ENCODE measurements around the gene LHX3.

Gene LHX3

DNA sequence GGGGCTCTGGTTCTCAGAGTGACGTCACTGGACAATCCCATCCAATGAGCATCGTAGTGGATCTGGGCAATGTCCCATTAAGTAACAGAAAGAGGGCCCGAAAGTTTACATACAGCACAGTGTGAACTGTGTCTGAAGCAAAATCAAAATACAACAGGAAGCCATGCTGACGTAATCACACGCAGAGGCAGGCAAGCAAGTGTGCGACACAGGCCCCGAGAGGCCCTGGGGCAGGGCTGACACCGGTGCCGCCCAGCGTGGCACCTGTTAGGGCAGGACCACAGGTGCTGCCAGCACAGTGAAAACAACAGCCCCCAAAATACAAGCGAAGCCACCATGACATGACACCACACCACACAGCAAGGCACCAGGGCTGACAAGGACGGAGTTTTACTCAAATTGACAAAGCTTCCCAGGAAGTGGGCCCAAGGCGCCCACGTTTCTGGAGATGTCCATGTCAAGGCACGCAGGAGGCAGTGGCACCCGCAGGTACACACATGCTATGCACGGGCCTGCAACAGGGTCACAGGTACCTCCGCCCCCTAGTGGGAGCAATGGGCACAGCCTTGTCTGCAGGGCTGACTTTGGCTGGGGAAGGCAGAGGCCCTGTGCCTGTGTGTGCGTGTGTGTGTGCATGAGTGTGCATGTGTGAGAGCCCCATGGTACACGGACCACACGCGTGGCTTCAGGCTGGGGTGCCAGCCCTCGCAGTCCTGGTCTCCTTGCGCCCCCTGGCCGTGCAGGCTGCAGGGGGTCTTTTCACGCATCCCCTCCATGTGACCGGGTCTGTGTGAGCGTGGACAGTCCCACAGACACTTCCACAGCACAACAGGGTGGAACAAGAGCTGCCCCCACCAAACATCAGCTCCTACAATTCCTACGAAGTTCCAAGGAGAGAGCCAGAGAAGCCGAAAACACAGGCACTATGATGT lies 21.1 kb upstream of the LHX3 start:
- peak; percentile 67 for DNase-seq

DNA sequence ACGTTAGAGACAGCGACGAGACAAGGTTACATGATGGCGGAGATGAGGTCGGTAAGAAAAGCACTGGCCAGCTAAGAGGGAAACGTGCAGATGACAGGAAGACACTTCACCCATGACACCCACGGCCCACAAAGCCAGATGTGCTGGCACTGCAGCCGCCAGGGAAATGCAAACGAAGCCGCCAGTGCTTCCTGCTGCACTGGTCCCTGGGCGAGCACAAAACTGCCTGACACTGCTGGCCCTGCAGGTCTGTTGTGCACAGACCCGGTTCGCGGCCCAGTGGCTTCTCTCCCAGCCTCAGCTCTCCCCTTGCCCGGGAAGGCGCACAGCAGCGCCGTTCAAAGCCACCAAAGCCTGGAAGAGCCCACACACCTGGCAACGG lies 20.4 kb upstream of the LHX3 start:
- DNase-seq = no peak

DNA sequence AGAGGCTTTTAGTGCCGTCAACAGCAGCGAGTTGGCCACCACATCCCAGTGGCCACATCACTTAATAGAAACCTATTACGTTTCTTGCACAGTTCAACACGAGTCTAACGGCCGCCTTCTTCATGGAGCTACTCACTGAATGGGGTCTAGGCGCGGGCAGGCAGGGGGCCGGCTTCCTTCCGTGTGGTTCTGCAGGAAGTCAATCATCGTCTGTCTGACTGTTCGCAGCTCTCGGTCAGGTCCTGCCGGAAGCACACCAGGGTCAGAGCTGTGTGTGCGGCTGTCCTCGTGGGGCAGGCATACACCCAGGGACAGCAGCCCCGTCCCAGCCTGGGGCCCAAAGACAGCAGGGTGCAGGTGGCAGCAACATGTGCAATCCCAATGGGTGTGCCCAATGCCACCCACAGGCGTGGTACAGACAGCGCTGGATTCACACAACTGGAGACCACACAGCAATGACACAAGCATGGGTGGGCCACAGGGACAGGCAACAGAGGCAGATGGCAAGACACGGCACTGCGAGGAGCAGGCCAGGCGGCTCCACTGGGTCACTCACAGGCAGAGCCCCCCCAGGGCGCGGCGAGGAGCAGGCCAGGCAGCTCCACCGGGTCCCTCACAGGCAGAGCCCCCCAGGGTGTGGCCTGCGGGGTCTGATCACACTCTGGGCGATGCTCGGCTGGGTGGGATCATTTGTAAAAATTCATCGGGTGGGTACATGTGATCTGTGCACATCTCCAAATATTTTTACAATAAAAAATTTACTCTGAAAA lies 19.1 kb upstream of the LHX3 start:
- DNase-seq = no peak

DNA sequence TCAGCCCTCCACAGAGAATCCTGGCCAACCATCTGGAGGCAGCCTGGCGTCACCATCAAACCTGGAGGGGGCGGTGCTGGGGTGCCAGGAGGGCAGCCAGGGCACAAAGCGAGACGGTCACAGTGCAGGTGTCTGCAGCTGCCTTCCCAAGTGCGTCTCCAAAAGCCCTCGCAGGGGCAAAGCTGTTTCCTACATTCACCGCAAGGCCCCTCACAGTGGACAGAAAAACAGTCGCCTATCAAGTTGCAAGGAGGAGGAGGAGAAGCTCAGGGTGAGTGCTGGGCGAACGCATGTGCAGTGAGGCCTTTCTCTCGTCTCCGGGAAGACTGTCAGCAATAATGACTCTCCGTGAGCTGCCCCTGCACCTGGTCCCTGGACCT lies 18.0 kb upstream of the LHX3 start:
- DNase-seq = no peak

DNA sequence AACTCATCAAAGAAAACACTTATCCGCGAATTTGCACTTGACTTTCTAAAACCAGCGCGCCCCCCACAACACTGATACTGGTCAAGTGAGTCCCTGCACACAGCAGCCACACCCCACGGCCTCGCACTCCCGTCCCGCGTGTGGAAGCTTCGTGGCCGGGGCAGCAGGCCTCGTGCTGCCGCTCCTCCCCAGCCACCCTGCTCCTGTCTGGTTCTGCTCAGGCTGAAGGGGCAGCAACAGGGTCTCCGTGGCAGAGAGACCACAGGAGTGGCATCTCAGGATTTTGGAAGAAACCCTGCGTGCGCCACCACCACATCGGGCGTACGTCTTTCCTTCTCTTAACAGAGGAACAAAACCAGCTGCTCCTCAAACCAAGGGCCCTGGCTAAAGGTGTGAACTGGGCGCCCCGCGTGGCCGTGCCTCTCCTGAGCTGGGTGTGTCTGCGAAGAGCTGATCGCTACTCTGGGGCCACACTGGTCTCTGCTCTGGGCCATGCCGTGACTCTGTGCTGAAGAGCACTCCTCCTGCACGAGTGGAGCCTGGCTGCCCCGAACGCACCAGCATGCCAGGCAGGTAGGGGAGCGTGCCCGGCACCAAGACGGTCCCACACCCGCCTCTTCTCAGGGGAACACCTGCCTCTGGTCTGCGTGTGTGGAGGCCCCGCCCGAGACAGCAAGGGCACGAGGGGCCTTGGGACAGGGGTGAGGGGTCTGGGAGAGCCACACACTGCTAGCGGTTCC lies 17.4 kb upstream of the LHX3 start:
- DNase-seq = no peak

DNA sequence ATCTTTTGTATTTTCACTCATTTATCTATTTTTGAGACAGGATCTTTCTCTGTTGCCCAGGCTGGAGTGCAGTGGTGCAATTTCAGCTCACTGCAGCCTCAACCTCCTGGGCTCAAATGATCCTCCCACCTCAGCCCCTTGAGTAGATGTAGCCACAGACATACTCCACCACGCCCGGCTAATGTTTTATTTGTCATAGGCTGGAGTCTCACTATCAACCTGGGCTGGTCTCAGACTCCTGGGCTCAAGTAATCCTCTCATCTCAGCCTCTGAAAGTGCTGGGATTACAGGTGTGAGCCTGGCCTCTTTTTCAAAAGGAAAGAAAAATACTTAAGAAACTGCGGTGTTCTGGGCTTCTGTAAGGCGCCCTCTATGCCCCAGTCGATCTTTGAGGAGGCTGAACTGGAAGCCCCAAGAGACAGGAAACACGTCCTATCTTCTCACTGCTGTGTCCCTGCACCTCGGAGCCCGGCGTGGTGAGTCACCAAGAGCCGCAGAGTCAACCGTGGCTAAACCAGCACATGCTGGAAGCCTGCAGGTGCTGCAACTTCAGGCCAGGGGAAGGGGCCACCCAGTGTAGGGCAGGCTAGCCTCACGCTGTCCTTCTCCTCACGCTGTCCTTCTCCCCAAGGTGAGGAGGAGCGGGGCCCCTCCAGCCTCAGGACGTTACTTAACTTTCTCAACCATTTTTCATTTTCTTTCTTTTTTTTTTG lies 15.2 kb upstream of the LHX3 start:
- no peak for DNase-seq

DNA sequence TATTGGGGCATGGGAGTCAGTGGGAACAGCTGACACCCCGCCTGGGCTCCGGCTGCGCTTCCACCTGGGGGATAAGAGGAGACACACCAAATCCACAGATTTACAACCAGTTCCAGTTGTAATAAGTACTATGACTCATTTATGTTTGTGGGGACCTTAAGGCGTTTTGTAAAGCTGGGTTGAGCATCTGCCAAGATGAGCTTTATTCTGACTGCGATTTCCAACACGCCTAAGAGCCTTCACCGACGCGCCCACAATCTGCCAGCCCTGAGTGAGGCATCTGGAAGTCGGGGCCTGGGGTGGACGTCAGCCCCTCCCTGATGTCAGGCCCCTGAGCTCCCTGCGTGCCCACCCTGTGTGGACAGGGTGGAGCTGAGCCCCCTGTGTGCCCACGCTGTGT lies 14.3 kb upstream of the LHX3 start:
- no peak for DNase-seq

DNA sequence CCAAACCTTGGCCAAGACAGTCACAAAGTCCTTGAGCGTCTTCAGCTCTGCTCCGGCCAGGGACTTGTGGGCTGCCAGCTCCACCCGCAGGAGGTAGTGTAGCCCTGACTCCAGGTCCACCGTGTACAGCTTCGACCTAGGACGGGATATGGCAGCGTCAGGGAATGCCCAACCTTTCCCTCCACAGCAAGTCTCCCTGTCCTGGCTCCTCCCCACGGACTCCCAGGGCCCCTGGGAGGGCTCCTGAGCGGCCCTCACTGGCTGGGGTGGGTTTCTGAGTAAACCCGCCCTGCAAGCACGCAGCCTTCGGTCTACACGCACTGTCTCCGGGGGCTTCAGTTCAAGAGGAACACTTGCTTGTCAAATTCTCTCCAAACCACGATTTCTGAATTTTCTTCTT lies 13.7 kb upstream of the LHX3 start:
- DNase-seq = no peak

DNA sequence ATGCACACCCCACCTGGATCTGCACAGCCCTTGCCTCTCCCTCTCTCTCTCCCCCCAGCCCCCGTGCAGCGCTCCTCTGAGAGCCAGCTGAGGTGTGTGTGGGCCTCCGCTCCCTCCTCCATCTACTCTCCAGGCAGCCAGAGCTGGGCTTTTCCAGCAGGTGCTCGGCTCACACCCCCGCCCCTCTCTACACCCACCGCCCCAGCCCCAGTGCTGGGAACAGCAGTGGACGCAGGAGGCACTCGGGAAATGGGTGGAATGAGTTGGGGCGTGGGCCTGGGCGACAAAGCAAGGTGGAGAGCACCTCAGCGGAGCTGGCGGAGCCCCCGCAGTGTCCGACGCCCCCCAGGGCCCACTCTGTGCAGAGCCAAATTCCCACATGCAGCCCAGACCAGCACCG lies 13.3 kb upstream of the LHX3 start:
- no peak for DNase-seq

DNA sequence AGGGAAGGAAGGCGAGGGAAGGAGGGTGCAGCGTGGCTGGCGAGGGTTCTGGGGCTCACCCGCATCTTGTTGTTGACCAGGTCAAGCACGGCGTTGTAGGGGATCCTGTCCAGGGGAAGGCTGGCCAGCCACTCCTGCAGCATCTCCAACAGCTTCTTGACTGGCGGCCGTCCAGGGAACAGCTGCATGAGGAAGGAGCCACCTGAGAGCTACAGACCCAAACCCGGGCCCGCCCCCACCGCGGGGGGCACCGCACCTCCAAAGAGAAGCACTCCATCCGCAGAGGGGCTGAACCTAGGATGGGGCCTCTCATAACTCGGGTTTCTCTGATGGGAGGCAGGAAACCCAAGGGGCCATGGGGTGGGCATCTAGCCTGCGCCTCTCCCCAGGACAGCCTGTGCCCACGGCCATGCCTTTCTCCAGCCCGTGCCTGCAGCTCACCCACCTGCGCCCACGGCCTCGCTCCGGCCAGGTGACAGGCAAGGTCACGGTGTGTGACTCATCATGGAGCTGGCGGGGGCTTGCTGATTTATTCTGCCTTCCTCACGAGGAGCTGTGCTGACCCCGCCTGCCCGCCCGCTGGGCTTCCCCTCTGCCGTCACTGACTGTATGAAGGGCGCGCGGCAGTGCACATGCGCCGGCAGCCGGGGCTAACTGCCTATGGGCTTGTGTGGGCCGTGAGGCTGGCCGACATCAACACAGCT lies 11.8 kb upstream of the LHX3 start:
- no peak for DNase-seq

DNA sequence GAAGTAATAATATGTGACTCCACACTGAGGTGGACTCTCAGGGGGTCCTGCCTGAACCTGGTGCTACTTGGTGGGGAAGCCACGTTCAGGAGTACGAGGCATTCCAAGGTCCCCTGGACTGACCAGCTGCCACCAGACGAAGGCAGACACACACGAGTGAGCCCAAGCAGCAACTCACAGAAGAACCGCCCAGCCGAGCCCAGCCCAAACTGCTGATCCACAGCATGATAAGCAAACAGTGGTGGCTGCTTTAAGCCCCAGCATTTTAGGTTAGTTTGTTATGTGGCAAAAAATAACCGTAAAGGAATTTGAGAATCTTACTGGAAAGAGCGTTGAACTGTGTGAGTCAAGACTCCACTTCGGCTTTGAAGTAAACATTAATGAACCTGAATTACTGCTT lies 8.8 kb upstream of the LHX3 start:
- no peak for DNase-seq

DNA sequence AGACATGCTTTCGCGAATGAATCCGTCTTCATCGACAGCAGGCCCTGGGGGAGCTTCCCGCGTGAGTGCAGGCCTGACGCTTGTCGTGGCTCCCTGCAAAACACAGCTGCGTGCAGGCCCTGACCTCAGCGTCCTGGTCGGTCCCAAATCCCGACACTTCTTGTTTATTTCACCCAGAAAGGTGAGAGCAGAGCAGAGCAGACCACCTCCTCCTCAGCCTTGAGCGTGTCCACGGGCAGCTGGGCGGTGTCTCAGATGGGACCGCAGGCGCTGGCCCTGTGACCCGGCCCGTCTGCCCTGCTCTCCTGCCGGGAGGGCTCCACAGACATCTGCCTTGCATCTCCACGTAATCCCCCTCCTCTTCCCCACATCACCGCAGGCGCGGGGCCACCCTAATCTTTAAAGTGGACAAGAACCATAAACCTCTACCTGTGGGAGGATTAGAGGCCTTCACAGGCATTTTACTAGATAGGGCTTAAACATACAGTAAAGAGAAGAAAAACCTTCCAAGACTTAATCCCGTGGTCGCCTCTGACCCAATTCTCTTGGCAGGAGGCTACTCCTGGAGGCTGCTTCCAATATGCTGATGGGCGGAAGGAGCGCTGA lies 7.5 kb upstream of the LHX3 start:
- no peak for DNase-seq

DNA sequence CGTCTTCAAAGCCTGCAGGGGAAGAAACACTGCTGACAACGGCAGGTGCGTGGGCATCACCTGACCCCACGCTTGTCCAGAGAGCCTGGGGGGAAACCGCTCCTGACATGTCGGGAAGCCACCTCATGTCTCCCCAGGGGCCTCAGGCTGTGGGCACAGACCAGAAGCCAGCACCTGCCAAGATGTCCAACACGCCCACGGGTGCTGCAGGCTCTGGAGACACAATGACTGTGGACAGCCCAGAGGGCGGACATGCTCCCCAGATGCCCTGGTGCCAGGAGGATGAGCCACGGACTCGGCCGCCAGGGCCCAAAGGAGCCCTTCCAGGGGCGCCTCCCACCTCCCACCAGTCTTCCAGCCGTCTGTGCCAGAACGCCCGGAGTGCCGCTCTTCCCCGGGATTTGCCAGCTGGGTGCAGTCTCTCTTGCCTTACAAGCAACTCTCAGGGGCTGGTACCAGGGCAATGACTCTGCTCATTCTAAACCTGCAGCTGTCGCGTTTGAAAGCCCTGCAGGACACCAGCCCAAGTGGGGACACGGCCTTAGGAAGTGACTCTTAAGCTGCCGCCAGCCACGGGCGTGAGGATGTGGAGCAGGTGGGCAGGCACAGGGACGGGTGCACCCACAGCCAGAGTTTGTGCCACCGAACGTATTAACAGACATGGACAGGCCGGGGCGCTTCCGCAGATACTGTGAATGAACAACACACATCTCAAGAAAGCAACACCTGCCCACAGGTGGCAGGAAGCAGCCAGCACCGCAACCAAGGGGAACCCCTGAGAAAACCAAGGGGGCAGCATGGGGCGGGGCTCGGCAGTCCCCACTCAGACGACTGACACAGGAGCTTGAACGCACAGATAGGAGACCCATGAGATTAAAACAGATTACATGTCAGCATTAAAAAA lies 6.8 kb upstream of the LHX3 start:
- no peak for DNase-seq

DNA sequence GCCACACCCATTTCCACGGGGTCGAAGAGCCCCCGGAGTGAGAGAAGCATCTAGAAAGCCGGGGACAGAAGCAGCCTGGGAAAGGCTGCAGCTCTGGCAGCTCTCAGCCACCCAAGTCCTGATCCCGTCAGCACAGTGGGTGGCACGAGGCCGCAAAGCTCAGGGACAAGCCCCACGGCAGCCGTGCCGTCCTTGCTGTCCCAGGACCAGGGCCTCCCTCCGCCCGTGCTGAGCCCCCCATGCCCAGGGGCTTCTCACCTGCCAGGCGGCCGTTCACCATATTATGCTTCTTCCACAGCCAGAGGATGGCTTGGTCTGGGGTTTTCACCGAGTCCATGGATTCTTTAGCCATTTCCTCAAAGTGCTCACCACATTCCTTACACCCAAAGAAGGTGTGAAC lies 6.1 kb upstream of the LHX3 start:
- DNase-seq = no peak

DNA sequence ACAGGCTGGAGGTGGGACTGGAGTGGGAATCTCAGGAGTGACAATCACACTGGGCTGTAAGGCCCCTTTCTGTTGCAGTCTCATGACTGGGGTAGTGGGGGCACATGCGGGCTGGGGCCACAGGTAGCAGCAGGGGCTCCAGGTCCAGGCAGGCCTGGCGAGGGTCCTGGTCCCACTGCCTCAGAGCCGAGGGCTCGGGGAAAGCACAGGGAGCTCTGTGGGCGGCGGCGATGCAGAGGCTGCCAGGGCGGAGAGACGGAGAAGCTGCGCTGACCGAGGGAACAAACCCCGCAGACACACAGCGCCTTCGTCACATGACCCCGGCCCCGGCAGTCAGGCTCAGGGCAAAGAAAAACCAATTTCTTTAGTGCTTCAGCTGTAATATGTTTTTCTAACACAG lies 5.3 kb upstream of the LHX3 start:
- no peak for DNase-seq

DNA sequence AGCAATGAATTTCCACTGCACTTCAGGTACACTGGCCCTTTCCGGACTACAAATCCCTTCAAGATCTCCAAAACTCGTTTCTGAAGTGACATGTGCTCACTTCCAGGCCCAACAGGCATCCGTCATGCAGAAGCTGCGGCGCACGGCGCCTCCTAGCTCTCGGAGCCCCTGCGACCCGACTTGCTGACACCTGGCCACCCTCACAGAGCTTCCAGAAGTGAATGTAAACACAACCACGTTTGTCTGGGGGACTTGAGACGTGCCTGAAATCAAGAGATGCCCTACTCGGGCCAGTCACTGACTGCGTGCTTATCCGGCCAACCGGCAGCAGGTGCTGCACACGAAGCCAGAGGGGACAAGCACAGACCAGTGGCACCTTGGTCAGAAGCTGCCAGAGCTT lies 4.9 kb upstream of the LHX3 start:
- no peak for DNase-seq

DNA sequence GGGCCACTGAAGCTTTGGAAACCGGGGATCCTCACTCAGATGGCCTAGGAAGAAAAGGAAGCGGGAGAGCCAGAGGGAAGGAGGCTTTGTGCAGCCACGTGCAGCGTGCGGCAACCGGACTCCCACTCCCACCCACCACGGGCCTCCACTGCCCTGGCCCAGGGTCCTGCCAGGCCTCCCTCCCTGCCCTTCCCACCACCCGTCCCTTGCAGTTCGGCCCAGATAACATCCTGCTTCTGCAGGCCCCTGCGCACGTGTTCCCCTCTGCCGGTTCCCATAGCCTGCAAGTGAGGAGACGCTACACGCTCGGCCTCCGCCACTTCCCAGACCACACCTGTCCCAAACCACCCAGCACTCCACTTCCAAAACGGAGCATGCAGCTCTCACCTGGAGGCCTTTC lies 4.3 kb upstream of the LHX3 start:
- no peak for DNase-seq

DNA sequence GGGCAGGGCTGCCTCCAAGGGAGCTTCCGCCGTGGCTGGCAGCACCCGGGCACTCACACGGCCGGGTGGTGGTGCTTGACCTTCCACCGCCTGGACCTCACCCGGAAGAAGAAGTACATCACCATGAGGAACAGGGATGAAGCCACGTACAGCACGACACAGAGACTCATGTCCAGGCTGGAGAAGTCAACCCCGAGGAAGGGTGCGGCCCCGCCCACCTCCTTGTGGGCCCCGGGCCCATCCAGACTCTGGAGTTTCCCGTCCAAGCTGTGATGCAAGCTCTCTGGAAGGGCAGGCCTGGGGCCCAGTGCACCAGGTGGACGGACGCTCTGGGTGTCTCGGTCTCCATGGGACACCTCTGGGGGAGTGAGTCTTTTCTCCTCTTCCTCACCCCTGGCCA lies 3.7 kb upstream of the LHX3 start:
- DNase-seq = no peak

DNA sequence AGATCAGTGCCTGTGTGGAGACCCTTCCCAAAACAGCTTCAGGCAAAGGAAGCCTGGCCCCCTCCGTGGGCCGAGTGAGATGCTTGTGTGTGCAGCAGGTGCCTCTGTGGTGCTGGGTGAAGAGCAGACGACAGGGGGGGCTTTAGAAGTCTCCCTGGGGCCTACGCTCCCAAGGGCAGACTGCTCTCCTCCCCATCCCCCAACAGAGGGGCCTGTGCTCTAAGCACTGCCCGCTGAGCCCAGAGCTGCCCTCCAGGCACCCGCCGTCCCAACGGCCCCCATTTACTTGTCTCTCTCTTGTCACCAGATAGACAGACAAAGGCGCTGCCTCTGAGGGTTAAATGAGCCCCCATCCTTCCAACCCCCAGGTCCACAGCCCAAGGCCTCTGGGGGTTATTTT lies 2.7 kb upstream of the LHX3 start:
- DNase-seq = no peak

DNA sequence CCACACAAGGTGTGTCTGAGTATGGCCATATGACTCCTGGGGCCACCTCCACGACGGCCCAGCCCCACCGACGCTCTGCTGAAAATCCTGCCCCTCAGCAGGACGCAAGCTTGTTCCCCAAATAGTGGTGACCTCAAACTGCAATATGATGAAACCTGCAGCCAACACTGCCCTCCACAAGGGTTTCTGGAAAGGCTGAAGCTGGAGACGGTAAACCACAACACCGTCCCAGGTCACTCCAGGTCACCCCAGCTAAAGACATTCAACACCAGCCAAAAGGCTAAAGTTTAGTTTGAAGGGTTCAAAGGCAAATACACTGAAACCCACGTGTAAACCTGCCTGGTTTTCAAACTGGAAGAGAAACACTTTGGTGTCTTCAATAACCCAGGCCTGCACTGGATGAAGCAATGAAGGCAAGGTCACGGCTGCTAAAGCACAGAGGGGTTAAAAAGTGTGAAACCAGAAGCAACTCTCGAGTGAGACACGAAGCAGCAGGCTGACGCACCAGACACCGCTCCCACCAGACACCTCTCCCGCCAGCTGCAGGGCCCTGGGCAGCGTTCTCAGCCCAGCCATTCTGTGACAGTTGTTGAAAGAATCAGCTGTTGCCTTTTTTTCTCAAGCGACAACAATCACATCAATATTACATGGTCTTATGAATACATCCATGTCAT lies 1.8 kb upstream of the LHX3 start:
- DNase-seq = no peak

DNA sequence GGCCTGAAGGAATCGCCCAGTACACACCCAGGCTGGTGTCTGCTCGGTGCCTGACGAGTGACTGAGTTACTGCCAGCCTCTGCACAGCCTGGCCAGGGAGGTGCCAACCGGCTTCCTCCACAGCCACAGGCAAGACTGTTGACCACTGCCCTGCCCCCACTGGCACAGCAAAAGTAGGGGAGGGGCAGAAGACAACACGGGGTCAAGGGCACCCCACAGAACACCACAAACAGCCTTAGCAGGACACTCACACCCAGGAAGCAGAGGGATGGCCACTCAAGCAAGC lies 722 bp upstream of the LHX3 start:
- DNase-seq = no peak
